ENCODE data around the gene BCAP31.

Gene BCAP31

GRCh38 chrX:153727123-153727931 lies 3.1 kb upstream of the BCAP31 start:
- DNase-seq (ENCODE audit: low read depth, low spot score), result no peak
- POLR2A ChIA-PET, result no interaction called here

GRCh38 chrX:153726286-153727122 lies 2.3 kb upstream of the BCAP31 start:
- POLR2A ChIA-PET, result interaction anchor here (0.8 kb wide), 1 partner anchor 245 kb away, joined by 3 read pairs; the partner anchor contains the start of gene HCFC1

More at GRCh38 chrX:153727123-153727931, 3.1 kb upstream of the BCAP31 start:
- H3K4me3 ChIP-seq (ENCODE audit: low read depth, low read length), result peak overlapping the region; percentile 27
- TF ChIP-seq CTCF (IDR thresholded peaks at IDR 0.05; ENCODE audit: insufficient read depth, low read length, missing control alignments), result no peak
- CTCF ChIA-PET, result interaction anchor here (0.8 to 1.2 kb wide), 3 partner anchors 17 to 36 kb away, joined by 3 to 4 read pairs (median 3); no protein-coding TSS in a partner anchor

GRCh38 chrX:153725832-153726285 lies 1.7 kb upstream of the BCAP31 start:
- ChIA-PET CTCF (no interaction called here), POLR2A (interaction anchor here (0.8 kb wide), 1 partner anchor 246 kb away, joined by 3 read pairs; the partner anchor contains the start of gene HCFC1)
- TF ChIP-seq CTCF (IDR thresholded peaks at IDR 0.05; ENCODE audit: insufficient read depth, low read length, missing control alignments), result no peak
- no peak overlapping the region; the same call in 1 of the 2 replicates for H3K4me3 ChIP-seq (ENCODE audit: low read depth, low read length)
- DNase-seq (ENCODE audit: low read depth, low spot score), result no peak

More at GRCh38 chrX:153726286-153727122, 2.3 kb upstream of the BCAP31 start:
- DNase-seq (ENCODE audit: low read depth, low spot score), result no peak
- no peak for TF ChIP-seq CTCF (IDR thresholded peaks at IDR 0.05; ENCODE audit: insufficient read depth, low read length, missing control alignments)
- CTCF ChIA-PET, result interaction anchor here (1.0 to 1.2 kb wide), 2 partner anchors 18 to 37 kb away, joined by 3 to 4 read pairs; no protein-coding TSS in a partner anchor
- H3K4me3 ChIP-seq (ENCODE audit: low read depth, low read length), result peak overlapping the region; percentile 27

- peak overlapping the region; percentile 54 for H3K4me3 ChIP-seq (ENCODE audit: low read depth, low read length)
- no peak for DNase-seq (ENCODE audit: low read depth, low spot score)
- no peak for TF ChIP-seq CTCF (IDR thresholded peaks at IDR 0.05; ENCODE audit: insufficient read depth, low read length, missing control alignments)
- ChIA-PET POLR2A (no interaction called here), CTCF (no interaction called here)
These were observed 1.0 kb upstream of the BCAP31 start for GRCh38 chrX:153725039-153725831.

- POLR2A ChIA-PET, result no interaction called here
These were observed 586 bp downstream of the BCAP31 start for GRCh38 chrX:153723351-153724251.

More at GRCh38 chrX:153723351-153724251, 586 bp downstream of the BCAP31 start:
- H3K4me3 ChIP-seq (ENCODE audit: low read depth, low read length), result peak overlapping the region; percentile 66
- peak; percentile 31 for TF ChIP-seq CTCF (IDR thresholded peaks at IDR 0.05; ENCODE audit: insufficient read depth, low read length, missing control alignments)
- CTCF ChIA-PET, result interaction anchor here (2.8 kb wide), 1 partner anchor 15 kb away, joined by 12 read pairs; no protein-coding TSS in a partner anchor
- DNase-seq (ENCODE audit: low read depth, low spot score), result no peak
